ENCODE measurements around the gene RASSF10. TPM values are rescaled to one million over a fixed set of nuclear protein-coding genes. Genes with fewer than 3 reads are reported as not detected.

The RASSF10 gene
- total RNA-seq, 4 donors from 2014 or later, result 0.12 to 1.7 (median 0.19) TPM; not detected in 1

- DNase-seq (ENCODE audit: low spot score) (no peak), ATAC-seq (ENCODE audit: low FRiP score) (no peak)
- TF ChIP-seq, protein P1, sequence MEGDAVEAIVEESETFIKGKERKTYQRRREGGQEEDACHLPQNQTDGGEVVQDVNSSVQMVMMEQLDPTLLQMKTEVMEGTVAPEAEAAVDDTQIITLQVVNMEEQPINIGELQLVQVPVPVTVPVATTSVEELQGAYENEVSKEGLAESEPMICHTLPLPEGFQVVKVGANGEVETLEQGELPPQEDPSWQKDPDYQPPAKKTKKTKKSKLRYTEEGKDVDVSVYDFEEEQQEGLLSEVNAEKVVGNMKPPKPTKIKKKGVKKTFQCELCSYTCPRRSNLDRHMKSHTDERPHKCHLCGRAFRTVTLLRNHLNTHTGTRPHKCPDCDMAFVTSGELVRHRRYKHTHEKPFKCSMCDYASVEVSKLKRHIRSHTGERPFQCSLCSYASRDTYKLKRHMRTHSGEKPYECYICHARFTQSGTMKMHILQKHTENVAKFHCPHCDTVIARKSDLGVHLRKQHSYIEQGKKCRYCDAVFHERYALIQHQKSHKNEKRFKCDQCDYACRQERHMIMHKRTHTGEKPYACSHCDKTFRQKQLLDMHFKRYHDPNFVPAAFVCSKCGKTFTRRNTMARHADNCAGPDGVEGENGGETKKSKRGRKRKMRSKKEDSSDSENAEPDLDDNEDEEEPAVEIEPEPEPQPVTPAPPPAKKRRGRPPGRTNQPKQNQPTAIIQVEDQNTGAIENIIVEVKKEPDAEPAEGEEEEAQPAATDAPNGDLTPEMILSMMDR (IDR thresholded peaks at IDR 0.05), result no peak
Observed at GRCh38 chr11:13015753-13016152, 6.6 kb downstream of the RASSF10 start.

DNA sequence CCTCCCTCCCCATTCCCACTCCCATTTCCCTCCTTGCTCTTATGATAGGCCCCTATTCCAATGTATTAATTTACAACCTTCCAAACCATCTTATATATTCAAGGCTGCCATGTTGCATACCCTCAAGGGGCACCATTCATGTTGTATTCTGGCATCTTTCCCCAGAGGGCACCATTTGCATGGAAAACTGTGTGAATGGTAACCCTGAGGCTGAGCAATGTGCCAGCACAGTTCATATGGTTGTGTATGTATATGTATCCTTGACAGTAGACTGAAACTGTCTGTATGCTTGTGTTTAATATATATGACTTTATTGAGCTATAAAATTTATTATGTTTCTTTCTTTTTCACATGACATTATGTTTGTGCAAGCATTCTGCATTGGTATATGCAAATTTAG lies 7.3 kb downstream of the RASSF10 start:
- TF ChIP-seq, protein P1 (IDR thresholded peaks at IDR 0.05), result no peak
- DNase-seq (ENCODE audit: low spot score) (no peak), ATAC-seq (ENCODE audit: low FRiP score) (no peak)

DNA sequence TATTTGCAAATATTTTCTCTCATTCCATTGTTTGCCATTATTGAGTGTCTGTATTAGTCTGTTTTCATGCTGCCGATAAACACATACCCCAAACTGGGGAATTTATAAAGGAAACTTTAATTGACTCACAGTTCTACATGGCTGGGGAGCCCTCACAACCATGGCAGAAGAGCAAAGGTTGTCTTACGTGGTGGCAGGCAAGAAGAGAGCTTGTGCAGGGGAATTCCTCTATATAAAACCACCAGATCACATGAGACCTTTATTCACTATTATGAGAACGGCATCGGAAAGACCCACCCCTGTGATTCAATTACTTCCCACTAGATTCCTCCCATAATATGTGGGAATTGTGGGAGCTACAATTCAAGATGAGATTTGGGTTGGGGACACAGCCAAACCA lies 10.2 kb downstream of the RASSF10 start:
- DNase-seq (ENCODE audit: low spot score) (no peak), ATAC-seq (ENCODE audit: low FRiP score) (no peak)
- TF ChIP-seq, protein P1 (IDR thresholded peaks at IDR 0.05), result no peak

DNA sequence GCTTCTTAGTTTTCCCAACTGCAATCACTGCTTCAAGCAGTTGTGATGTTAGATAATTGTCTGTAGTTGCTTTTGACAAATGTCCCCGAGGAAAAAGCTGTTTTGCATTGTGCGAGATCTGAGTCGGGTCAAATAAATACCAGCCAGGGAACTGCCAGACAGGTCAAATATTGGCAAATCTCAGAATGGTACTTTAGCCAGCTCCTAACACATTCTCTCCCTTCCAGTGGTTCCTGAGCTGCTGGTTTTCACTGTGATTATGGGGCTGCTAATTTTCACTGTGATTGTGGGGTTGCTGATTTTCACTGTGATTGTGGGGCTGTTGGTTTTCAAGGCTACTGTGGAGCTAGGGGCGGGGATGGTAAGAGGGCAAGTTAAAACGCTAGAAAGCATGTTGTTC lies 14.3 kb downstream of the RASSF10 start:
- TF ChIP-seq, protein P1 (IDR thresholded peaks at IDR 0.05), result no peak
- ATAC-seq (ENCODE audit: low FRiP score) (no peak), DNase-seq (ENCODE audit: low spot score) (no peak)

GRCh38 chr11:13026722-13027121 lies 17.6 kb downstream of the RASSF10 start:
- DNase-seq (ENCODE audit: low spot score) (no peak), ATAC-seq (ENCODE audit: low FRiP score) (no peak)
- TF ChIP-seq, protein P1 (IDR thresholded peaks at IDR 0.05), result no peak

DNA sequence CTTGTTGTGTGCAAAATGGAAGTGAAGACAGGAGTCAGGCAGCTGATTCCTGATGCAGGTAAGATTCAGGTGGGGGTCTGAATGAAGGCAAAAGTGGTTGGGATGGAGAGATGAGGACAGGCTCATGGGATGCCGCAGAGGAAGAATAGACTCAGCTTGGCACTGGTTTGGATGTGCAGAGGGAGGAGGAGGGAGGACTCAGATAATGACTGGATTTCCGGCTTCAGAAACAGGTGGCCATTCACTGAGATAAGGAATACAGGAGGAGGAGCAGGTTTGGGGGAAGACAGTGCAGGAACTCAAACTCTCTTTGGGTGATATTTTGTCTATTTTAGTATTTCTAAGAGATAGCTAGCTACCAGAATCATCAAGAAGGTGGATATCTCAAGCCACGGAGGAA lies 19.2 kb downstream of the RASSF10 start:
- TF ChIP-seq, protein P1 (IDR thresholded peaks at IDR 0.05), result no peak
- ATAC-seq (ENCODE audit: low FRiP score), result no peak
- no peak for DNase-seq (ENCODE audit: low spot score)

GRCh38 chr11:13029872-13030271 lies 20.8 kb downstream of the RASSF10 start:
- TF ChIP-seq, protein P1 (IDR thresholded peaks at IDR 0.05), result no peak
- DNase-seq (ENCODE audit: low spot score), result no peak
- ATAC-seq (ENCODE audit: low FRiP score), result no peak
